Dedifferentiated amniotic fluid mesenchymal stem cell (primary cell): ENCODE results near the gene TBC1D5.
"Not testable (repeated sequence)": the region's sequence is repeated elsewhere in the genome, so short reads cannot be mapped to it uniquely, and the experiment has no call there.

ENCODE experiments used
- DNase-seq: peaks from one replicate; pipeline ENCODE4 v3.0.0-alpha.2; 2016; ENCODE audit errors: extremely low spot score

Gene TBC1D5

GRCh38 chr3:17648630-17649355, 93.6 kb downstream of the TBC1D5 start:
- not testable (repeated sequence) for DNase-seq

- peak; percentile 82 for DNase-seq
These were observed 97.2 kb downstream of the TBC1D5 start for GRCh38 chr3:17645074-17645698.

- peak; percentile 55 for DNase-seq
These were observed 98.7 kb downstream of the TBC1D5 start for GRCh38 chr3:17643691-17644090.

GRCh38 chr3:17642474-17642873, 100.0 kb downstream of the TBC1D5 start:
- no peak for DNase-seq

DNA sequence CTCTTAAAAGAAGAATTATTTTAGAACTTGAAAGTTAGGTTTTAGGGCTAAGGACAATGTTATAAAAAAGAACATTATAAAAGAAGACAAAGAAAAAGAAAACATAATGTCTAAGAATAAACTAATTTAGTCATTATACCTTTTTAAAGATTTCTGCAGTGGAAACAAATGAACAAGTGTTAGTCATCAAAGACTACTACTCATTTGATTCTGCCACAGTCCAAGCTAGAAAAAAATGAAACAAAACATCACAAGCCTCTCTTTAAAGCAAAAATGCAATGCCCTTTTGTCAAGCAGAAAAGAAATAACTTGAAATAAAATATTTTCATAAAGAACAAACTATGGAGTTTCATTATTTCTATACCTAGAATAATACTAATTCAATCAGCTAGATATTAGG, 102.0 kb downstream of the TBC1D5 start:
- peak; percentile 54 for DNase-seq

- DNase-seq, result peak; percentile 80
These were observed 102.7 kb downstream of the TBC1D5 start for GRCh38 chr3:17639765-17640164.

- peak; percentile 43 for DNase-seq
These were observed 103.2 kb downstream of the TBC1D5 start for GRCh38 chr3:17639257-17639656.

DNA sequence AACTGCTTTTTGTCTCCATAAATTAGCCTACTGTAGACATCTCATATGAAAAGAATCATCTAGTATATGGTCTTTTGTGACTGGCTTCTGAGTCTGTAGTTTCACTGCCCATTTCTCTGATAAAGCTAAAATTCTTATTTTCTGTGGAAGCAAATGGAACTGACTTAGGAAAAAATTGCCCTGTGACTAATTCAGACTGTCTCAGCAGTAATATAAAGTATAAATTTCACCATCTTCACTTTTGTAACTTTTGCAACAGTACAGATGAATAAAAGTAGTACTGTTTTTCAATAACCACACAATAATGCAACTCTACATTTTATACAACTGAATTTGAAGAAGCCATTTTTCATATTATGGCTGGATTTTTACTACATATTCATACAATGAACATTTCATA, 104.1 kb downstream of the TBC1D5 start:
- no peak for DNase-seq

- peak; percentile 29 for DNase-seq
These were observed 106.8 kb downstream of the TBC1D5 start for GRCh38 chr3:17635675-17636074.

GRCh38 chr3:17634964-17635363, 107.5 kb downstream of the TBC1D5 start:
- DNase-seq, result no peak

- DNase-seq, result no peak
These were observed 108.2 kb downstream of the TBC1D5 start for GRCh38 chr3:17634201-17634600.

GRCh38 chr3:17632401-17633100, 109.9 kb downstream of the TBC1D5 start:
- DNase-seq, result peak; percentile 71

DNA sequence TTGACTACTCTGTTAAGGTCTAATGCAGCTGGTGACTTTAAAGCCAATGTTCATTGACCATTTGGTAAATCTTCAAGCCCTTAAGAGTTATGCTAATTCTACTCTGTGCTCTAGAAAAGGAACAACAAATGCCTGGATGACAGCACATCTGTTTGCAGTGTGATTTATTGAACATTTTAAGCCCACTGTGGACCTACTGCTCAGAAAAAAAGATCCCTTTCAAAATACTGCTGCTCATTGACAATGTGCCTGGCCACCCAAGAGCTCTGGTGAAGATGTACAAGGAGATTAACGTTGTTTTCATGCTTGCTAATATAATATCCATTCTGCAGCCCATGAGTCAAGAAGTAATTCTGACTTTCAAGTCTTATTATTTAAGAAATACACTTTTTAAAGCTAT, 110.8 kb downstream of the TBC1D5 start:
- no peak for DNase-seq

DNA sequence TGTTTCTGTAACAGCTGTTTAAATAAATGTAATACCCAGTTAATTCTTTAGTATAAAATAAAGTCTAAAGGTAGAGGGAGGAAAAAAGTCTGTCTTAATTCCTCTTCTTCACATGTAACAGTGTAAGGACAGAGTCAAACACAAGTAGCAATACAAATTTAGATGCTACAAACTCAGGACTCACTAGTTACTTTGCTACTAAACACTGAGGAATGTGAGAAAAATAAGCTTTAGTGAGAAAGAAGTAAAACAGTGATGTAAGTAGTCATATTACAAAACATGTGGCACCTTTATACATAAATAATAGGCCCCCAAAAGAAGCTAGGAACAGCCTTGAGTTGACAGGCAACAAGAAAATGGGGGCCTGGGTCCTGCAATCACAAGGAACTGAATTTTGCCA, 113.0 kb downstream of the TBC1D5 start:
- no peak for DNase-seq

DNA sequence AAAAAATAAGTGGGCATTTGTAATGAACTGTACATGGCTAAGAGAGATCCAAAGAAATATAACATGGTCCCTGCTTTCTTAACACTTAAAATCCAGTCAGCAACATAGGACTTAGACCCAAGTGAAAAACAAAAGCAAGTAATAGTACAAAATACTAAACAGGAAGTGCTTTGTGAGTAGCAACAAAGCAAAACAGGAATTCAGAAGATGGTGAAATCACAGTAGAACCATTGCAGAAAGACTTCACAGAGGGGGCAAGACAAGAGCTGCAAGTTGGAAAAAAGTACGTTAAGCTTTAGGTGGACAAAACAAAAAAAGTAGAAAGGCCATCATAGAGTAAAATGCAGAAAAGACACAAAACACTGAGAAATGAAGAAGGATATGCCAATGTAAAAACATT, 116.0 kb downstream of the TBC1D5 start:
- no peak for DNase-seq

DNA sequence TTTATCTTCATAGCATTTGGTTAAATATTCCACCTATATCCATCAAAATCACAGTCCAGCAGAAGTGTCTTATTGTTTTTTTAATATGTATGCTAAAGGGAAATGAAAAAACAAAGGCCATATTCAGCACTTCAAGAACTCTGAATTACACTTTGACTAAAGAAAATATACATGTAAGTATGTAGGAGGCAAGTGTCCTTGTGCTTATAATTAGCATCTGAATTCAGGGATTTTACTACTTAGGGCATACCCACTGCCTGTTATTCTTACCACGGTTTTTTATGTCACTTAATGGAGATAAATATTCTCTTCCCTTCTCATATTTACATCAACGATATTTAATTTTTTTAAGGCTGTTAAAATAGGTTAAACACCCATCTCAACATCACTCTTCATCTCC, 117.3 kb downstream of the TBC1D5 start:
- DNase-seq, result no peak

DNA sequence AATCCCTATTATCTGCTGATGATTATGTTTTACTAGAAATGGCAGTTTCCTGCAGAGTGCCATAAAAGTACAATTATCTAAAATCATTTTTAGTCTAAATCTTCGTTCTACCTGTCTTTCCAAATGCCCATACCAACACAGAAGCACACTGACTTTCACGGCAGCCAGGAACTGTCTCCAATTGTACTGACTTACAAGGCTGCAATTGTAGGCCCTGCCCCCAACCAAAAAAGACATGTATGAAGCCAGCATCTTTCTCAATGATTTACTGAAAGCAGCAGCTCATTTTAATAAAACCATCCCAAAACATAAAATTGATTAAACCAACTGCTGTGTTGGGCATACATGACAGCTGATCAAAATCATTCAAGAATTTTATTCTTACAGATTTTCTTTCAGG, 119.0 kb downstream of the TBC1D5 start:
- no peak for DNase-seq

DNA sequence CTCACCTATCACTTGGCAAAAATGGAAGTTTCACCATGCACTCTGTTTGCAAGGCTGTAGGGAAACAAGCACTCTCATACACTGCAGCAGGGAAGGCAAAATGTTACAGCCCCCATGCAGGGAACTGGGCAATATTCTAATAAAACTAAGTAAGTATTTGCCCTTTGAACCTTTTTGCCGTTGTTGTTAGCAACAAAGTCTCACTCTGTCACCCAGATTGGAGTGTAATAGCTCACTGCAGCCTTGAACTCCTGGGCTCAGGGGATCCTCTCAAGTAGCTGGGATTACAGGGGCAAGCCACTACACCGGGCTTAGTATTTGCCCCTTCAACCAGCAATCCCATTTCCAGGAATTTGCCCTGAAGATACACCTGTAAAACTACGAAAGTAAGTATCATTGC, 122.5 kb downstream of the TBC1D5 start:
- no peak for DNase-seq

DNA sequence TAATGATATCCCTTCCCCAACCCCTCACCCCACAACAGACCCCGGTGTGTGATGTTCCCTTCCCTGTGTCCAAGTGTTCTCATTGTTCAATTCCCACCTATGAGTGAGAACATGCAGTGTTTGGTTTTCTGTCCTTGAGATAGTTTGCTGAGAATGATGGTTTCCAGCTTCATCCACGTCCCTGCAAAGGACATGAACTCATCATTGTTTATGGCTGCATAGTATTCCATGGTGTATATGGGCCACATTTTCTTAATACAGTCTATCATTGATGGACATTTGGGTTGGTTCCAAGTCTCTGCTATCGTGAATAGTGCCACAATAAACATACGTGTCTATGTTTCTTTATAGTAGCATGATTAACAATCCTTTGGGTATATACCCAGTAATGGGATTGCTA, 129.4 kb downstream of the TBC1D5 start:
- DNase-seq, result not testable (repeated sequence)

DNA sequence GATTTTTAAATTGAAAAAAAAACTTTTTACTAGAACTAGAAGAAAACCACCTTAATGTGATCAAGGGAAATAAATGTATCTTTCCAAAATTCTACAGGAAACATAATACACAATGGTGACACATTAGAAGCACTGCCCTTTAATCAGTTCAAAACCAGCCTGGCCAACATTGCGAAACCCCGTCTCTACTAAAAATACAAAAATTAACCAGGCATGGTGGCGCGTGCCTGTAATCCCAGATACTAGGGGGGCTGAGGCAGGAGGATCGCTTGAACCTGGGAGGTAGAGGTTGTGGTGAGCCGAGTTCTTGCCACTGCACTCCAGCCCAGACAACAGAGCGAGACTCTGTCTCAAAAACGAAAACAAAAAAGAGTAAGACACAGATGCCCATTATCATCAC, 134.5 kb downstream of the TBC1D5 start:
- DNase-seq, result no peak

DNA sequence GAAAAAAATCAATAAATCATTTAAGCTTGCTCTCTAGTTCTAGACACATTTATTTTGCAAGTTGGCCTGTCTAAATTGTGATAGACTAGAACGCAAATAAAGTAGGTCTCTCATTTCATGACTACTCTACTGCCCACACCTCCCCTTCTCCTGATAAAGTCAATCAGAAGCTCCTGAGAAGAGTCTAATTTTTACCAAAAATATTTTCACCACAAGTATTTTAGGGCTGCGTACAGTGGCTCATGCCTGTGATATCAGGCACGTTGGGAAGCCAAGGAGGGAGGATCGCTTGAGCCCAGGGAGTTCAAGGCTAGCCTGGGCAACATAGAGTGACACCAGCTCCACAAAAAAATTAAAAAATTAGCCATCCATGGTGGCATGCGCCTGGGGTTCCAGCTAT, 136.5 kb downstream of the TBC1D5 start:
- DNase-seq, result no peak

DNA sequence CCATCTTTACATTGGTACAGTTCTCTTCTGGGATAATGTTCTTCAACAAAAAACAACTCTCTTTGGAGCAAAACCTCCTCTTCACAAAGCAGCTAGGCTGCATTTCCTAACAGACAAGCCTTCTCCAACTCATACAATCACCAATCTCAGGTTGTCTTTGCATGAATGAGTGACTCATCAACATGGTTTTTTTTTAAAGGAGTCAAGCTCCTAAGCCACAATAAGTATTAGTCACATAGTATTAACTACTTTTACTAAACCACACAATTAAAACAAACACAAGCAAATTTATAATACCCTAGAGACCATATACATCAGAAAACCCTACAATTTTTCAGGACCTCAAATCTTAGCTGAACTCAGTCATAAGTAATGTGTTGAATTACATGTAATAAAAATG, 137.4 kb downstream of the TBC1D5 start:
- DNase-seq, result peak; percentile 19

DNA sequence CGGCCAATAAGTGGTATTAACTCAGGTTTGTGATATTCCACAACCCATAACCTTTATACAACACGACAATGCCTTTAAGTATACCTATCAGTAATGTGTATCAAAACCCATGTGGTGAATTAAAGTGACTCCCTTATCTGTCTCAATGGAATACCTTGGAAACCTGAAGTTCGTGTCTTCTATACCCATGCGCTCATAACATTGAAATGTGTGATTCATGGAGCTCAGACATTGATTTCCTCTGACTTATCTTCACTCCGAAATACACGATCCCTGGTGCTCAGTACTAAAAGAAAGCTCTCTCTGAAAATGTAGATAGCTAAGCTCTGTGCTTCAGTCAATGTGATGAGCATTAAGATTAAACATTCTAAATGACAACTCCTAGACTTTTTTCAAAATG, 140.3 kb downstream of the TBC1D5 start:
- DNase-seq, result no peak
